Activated CD8-positive, alpha-beta memory T cell treated with anti-CD3 and anti-CD28 coated beads, Interleukin-2, amount 10 ng/mL, durations not matched to agents 7 days and 5 days (primary cell): ENCODE data around the gene HP1BP3. TPM values are rescaled to one million over a fixed set of nuclear protein-coding genes. Genes with fewer than 3 reads are reported as not detected.
"Not testable (repeated sequence)": the region's sequence is repeated elsewhere in the genome, so short reads cannot be mapped to it uniquely, and the experiment has no call there.

Experiments used
- ATAC-seq: fragments of 150-1000 bp; cut with Tn5 transposase; one replicate; pipeline ENCODE4 v1.10.0; 2021; ENCODE audit warnings: moderate library complexity
- CTCF ChIA-PET: fragments of 350-600 bp; sonication (Branson Sonifier 250); formaldehyde crosslinking; loops from one replicate; lab custom pipeline; 2021; ENCODE audit warnings: antibody characterized with exemption; lab: Charles Lee
- DNase-seq: peaks from one replicate; pipeline ENCODE4 v3.0.0-alpha.2; 2020
- H3K27ac Mint-ChIP-seq: one replicate; pipeline ENCODE4 v1.8.0; 2021; ENCODE audit warnings: mild to moderate bottlenecking, mixed read lengths
- H3K27me3 Mint-ChIP-seq: one replicate; pipeline ENCODE4 v1.8.0; 2021; ENCODE audit warnings: mixed read lengths
- H3K36me3 Mint-ChIP-seq: one replicate; pipeline ENCODE4 v1.8.0; 2021; ENCODE audit warnings: mild to moderate bottlenecking, mixed read lengths
- H3K4me1 Mint-ChIP-seq: one replicate; pipeline ENCODE4 v1.8.0; 2021; ENCODE audit warnings: mixed read lengths
- H3K4me3 Mint-ChIP-seq: one replicate; pipeline ENCODE4 v1.8.0; 2021; ENCODE audit warnings: mild to moderate bottlenecking, moderate library complexity, mixed read lengths
- H3K9me3 Mint-ChIP-seq: one replicate; pipeline ENCODE4 v1.8.0; 2022; ENCODE audit warnings: low read depth, mixed read lengths
- total RNA-seq, 2 experiments: library from RNA; stranded (reverse); gene quantifications; one replicate each; pipeline ENCODE4 v1.2.3, GENCODE V29; 2021

HP1BP3 gene
- total RNA-seq, 2 experiments from 2014 or later = 295 to 364 TPM

DNA sequence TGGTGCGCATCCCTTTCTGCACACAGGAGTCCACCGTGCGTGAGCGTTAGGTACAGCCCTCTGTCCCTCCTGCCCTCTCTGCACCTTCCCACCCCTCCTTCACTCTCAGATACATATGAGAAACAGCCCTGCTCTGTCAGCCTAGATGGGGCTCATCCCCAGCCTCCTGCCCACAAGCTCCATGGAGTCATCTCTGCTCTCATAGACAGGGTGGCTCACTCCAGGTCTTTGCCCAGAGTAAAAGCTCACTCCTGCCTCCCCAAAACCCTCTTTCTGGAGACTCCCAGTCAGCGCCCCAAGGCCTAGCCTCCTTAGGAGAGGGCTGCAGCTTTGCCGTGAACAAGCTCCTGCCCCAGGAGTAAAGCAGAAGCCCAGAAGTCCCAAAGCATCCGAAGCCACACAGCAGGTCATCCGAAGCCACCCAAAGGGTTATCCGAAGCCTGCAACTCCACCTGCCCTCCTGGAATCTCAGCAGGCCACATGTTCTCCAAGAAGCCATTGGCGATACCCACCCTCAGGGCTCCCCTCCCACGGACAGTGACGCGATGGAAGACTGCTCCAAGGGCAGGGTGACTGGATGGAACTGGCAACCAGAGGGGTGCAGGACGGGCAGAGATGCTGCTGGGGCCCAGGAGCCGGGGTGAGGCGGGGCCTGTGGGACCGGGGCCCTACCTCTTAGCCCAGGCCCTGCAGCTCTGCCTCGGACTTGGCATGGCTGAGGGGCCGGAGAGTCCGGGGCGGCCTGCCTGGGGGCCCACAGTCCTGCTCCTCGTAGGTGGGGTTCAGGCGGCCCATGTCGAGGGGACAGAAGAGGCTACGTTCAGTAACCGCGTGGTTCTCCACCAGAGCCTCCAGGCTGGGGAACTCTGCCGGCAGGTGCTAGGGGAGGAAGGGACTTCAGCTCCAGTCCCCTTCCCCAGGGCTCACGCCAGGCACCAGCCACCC, 65.7 kb downstream of the HP1BP3 start:
- CTCF ChIA-PET = interaction anchor here (1.0 kb wide), 1 partner anchor 12 kb away, joined by 4 read pairs; no protein-coding TSS in a partner anchor
- H3K4me3 Mint-ChIP-seq = no peak overlapping the region
- no peaks in the 10 kb centered on the region for H3K9me3 Mint-ChIP-seq
- H3K4me1 Mint-ChIP-seq = peaks cover 8% of the 10 kb centered on the region
- H3K36me3 Mint-ChIP-seq = no peaks in the 10 kb centered on the region
- ATAC-seq (no peak), DNase-seq (no peak)
- peaks cover 33% of the 10 kb centered on the region for H3K27me3 Mint-ChIP-seq
- H3K27ac Mint-ChIP-seq = no peak overlapping the region

DNA sequence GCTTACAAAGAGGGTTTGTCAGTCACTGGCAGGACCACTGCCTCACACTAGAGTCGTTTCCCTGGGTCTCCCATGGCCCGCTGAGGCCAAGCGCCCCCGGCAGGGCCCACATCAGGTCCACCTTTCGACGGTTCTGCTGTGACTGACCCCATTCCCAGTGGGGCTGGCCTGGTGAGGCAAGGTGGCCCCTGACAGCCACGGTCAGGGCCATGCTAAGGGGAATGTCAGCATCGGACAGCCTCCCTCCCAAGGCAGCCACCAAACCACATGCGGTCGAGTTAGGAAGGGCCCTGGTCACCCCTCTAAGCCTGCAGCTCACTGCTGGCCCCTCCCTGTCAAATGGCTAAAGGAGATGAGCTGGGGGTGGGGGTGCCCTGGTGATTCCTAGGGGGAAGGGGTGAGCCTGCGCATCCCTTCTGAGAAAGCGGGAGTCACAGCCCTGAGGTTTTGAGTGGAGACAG, 66.4 kb downstream of the HP1BP3 start:
- peaks cover 41% of the 10 kb centered on the region for H3K27me3 Mint-ChIP-seq
- no peak for DNase-seq

DNA sequence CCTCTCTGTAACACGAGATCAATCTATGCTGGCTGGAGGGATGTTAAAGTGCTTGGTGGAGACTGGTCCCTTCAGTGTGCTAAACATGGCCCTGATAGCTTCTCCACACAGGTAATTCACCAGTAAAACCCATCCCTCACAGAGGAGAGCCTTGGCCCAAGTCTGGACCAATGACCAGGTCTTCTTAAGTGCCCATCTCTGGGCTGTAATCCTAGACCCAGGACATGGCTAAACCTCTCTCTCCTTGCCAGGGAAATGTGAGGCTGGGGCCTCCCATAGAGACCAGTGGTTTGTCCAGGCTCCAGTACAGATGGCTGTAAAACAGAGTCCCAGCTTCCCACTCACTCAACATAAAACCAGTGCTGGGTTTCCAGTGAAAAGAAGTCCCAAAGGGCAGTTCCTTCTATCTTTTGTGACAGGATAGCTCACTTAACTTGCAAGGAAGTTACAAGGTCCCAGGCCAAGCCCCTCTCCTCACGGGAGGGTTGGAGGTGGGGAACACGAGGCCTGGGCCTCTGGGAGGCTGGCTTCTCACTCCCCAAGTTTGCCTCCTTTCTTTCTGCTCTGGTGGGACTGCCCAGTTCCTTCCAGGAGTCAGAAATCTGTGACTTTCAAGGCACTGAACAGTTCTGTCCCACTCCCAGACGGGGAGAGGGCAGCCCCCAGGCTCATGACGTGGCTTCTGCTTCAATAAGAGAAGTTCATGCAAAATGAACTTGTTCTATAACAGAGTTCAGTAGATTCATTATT, 67.1 kb downstream of the HP1BP3 start:
- Mint-ChIP-seq H3K36me3 (no peaks in the 10 kb centered on the region), H3K27ac (no peak overlapping the region), H3K4me1 (peaks cover 11% of the 10 kb centered on the region), H3K4me3 (no peak overlapping the region), H3K27me3 (peaks cover 47% of the 10 kb centered on the region), H3K9me3 (no peaks in the 10 kb centered on the region)
- CTCF ChIA-PET = interaction anchor here (1.0 kb wide), 1 partner anchor 23 kb away, joined by 3 read pairs; no protein-coding TSS in a partner anchor
- ATAC-seq = no peak
- DNase-seq = no peak

More for the DNA sequence above, 66.4 kb downstream of the HP1BP3 start:
- no peak for ATAC-seq
- CTCF ChIA-PET = no interaction called here
- Mint-ChIP-seq H3K36me3 (no peaks in the 10 kb centered on the region), H3K9me3 (no peaks in the 10 kb centered on the region), H3K4me1 (peaks cover 11% of the 10 kb centered on the region), H3K4me3 (no peak overlapping the region), H3K27ac (no peak overlapping the region)

DNA sequence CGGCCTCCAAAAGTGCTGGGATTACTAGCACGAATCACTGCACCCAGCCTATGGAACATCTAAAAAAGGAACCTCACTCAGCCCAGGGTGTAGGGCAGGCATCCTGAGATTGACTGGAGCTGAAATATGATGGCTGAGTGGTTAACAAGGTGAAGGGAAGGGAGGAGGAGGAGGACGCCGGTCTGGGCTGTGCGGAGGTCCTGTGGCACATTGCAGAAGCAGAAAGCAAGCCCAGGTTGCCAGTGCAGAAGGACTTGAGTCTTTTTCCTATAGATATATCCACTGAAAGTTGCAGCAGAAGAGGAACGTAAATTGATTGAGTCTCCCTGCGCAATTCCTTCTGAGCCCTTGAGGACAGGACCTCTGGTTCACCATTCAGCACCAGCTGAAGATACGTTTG, 67.8 kb downstream of the HP1BP3 start:
- DNase-seq (no peak), ATAC-seq (no peak)
- Mint-ChIP-seq H3K27ac (no peak overlapping the region), H3K9me3 (no peaks in the 10 kb centered on the region), H3K27me3 (peaks cover 49% of the 10 kb centered on the region), H3K4me1 (peaks cover 11% of the 10 kb centered on the region), H3K4me3 (no peak overlapping the region), H3K36me3 (no peaks in the 10 kb centered on the region)
- CTCF ChIA-PET = interaction anchor here (1.0 kb wide), 1 partner anchor 23 kb away, joined by 3 read pairs; no protein-coding TSS in a partner anchor

DNA sequence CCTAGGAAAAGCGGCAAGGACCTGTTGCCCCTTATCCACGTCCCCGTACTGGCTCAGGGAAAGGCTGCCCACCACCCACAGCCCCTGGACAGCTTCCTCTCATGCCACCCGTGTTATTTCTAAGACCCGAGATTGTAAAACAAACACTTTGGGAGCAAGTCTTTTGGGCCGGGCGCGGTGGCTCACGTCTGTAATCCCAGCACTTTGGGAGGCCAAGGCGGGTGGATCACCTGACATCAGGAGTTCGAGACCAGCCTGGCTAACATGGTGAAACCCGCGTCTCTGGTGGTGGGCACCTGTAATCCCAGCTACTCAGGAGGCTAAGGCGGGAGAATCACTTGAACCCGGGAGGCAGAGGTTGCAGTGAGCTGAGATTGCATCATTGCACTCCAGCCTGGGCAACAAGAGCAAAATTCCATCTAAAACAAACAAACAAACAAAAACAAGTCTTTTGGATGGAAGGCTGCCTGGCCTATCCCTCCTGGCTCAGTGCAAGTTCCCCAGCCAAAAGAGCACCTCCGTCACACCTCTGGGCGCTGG, 68.7 kb downstream of the HP1BP3 start:
- CTCF ChIA-PET = interaction anchor here (1.0 to 1.2 kb wide), 4 partner anchors 22 to 482 kb away, joined by 3 read pairs; no protein-coding TSS in a partner anchor
- not testable (repeated sequence) for ATAC-seq, H3K36me3 Mint-ChIP-seq, H3K27ac Mint-ChIP-seq, H3K9me3 Mint-ChIP-seq, DNase-seq
- H3K4me3 Mint-ChIP-seq = peak overlapping the region; percentile 11
- H3K4me1 Mint-ChIP-seq = peaks cover 11% of the 10 kb centered on the region
- H3K27me3 Mint-ChIP-seq = peaks cover 49% of the 10 kb centered on the region

DNA sequence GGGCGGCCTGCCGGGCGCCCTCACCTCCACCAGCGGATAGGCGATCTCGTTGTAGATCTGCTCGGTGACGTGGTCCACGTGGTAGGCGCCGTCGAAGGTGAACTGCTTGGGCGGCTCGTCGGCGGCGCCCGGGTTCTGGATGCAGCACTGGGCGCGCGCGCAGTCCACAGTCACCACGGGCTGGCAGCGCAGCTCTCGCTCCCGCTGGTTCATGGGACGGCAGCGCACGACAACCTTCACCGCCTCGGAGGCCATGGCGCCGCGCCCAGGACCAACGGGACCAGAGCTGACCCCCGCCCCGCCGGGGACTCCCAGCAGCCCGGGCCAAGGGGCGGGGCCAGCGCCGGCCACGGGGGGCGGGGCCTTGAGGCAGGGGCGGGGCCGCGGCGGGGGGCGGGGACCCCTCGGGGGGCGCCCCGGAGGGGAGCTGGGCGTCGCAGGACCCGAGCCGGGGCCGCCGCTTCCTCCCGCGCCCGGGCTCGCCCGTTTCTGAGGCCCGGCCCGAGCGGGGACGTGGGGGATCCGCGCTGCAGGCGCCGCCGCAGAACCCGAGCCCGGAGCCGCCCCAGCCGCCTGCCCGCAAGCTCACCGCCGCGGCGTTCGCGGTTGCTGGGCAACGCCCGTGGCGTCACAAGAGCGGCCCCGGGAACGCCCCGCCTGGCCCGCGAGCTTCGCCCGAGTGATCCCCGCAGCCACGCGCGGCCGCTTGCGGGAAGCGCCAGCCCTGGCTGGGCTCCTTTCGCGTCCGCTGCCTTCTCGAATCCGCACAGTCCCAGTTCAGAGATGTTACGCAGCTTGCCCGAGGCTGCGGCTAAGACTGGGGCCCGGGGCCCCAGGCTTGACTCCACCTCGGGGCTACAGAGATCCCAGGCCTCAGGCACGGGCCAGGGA, 69.4 kb downstream of the HP1BP3 start, which contains the start of gene KIF17:
Gene KIF17 (minus strand): TSS at position 556 of the 891 bp plus-strand sequence. CDS start 301 bp downstream, at position 255.
- no peaks in the 10 kb centered on the region for H3K36me3 Mint-ChIP-seq
- H3K27me3 Mint-ChIP-seq = peaks cover 49% of the 10 kb centered on the region
- H3K27ac Mint-ChIP-seq = no peak within 1 kb of the TSS
- ATAC-seq = peak; percentile 65
- CTCF ChIA-PET = interaction anchor here (1.2 kb wide), 3 partner anchors 21 to 482 kb away, joined by 3 read pairs; no protein-coding TSS in a partner anchor
- peak; percentile 59 for DNase-seq
- no peaks in the 10 kb centered on the region for H3K9me3 Mint-ChIP-seq
- peaks cover 11% of the 10 kb centered on the region for H3K4me1 Mint-ChIP-seq
- peak within 1 kb of the TSS; percentile 36 for H3K4me3 Mint-ChIP-seq

DNA sequence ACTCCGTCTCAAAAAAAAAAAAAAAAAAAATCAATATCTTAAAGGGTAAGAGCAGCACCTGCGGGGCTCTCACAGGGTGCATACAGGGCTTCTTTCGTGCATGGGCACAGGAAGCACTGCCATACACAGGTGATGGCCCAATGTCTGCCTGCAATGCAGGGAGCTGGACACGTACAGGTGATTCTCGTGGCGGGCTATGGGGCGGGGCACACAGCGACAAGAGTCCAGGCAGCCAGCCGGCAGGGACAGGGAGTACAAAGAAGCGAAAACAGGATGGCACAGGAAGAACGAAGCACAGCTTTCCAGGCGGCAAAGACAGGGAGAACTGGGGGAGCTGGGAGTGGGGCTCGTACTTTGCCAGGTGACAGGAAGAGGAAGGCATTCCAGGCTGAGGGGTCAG, 70.9 kb downstream of the HP1BP3 start:
- ATAC-seq (no peak), DNase-seq (no peak)
- peaks cover 11% of the 10 kb centered on the region for H3K4me1 Mint-ChIP-seq
- H3K27ac Mint-ChIP-seq = no peak overlapping the region
- H3K9me3 Mint-ChIP-seq = no peaks in the 10 kb centered on the region
- H3K36me3 Mint-ChIP-seq = no peaks in the 10 kb centered on the region
- no peak overlapping the region for H3K4me3 Mint-ChIP-seq
- CTCF ChIA-PET = interaction anchor here (0.7 to 1.7 kb wide), 3 partner anchors 14 to 19 kb away, joined by 4 to 6 read pairs (median 5); no protein-coding TSS in a partner anchor
- H3K27me3 Mint-ChIP-seq = peaks cover 49% of the 10 kb centered on the region

DNA sequence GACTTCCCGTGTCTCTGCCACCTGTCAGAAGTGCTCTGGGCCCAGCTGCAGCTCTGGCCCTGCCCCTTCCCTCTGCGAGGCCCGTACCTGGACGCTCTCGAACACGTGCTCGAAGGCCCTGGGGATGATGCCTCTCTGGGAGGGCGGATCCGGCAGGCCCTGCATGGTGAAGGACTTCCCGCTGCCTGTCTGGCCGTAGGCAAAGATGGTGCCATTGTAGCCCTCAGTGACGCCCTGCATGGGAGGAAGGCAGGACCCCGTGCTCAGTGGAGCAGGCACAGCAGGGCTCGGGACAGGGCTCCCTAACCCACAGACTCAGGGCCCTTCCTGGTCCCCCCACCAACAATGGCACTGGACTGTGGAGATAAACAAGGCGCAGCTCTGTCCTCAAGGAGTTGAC, 71.7 kb downstream of the HP1BP3 start:
- CTCF ChIA-PET = interaction anchor here (0.7 to 1.7 kb wide), 5 partner anchors 13 to 480 kb away, joined by 4 to 8 read pairs (median 5); no protein-coding TSS in a partner anchor
- peaks cover 46% of the 10 kb centered on the region for H3K27me3 Mint-ChIP-seq

DNA sequence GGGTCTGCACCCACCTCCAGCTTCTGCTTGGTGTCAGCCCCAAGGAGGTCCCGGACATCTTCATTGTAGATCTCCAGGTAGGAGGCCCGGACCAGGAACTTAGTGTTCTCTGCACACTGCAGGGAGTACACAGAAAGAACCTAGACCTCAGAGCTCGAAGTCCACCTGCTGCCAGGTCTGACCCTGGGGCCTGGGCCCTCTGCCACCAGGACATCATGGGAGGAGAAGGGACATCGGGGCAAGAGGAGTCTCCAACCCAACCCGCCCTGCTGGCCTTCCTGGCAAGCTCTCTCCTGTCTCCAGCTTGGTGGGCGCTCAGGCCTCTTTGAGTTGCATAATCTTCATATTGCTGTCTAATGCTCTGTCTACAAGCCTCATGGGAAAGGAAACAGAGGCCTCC, 73.7 kb downstream of the HP1BP3 start:
- H3K9me3 Mint-ChIP-seq = no peaks in the 10 kb centered on the region
- DNase-seq (no peak), ATAC-seq (no peak)
- H3K4me1 Mint-ChIP-seq = peaks cover 9% of the 10 kb centered on the region
- peaks cover 29% of the 10 kb centered on the region for H3K27me3 Mint-ChIP-seq
- CTCF ChIA-PET = interaction anchor here (0.9 kb wide), 1 partner anchor 17 kb away, joined by 3 read pairs; no protein-coding TSS in a partner anchor
- no peaks in the 10 kb centered on the region for H3K36me3 Mint-ChIP-seq
- H3K4me3 Mint-ChIP-seq = no peak overlapping the region
- H3K27ac Mint-ChIP-seq = no peak overlapping the region

More for the DNA sequence above, 71.7 kb downstream of the HP1BP3 start:
- Mint-ChIP-seq H3K4me1 (peaks cover 11% of the 10 kb centered on the region), H3K27ac (no peak overlapping the region), H3K9me3 (no peaks in the 10 kb centered on the region), H3K4me3 (no peak overlapping the region), H3K36me3 (no peaks in the 10 kb centered on the region)
- DNase-seq (no peak), ATAC-seq (no peak)

DNA sequence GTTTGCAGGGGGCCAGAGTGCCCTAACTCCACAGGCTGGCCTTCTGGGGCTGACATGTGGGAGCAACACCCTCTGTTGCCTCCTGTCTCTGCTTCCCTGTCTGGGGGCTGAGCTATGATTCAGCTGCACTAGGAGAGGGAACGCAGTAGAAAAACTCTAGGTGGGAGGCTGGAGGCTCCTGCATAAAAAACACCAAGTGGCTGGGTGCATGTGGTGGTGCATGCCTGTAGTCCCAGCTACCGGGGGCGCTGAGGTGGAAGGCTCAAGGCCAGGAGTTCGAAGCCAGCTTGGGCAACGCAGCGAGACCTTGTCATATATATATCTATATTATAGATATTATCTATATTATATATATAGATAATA, 74.9 kb downstream of the HP1BP3 start:
- DNase-seq (no peak), ATAC-seq (no peak)
- CTCF ChIA-PET = no interaction called here
- peaks cover 9% of the 10 kb centered on the region for H3K4me1 Mint-ChIP-seq
- no peaks in the 10 kb centered on the region for H3K9me3 Mint-ChIP-seq
- no peak overlapping the region for H3K27ac Mint-ChIP-seq
- peaks cover 22% of the 10 kb centered on the region for H3K27me3 Mint-ChIP-seq
- no peak overlapping the region for H3K4me3 Mint-ChIP-seq
- H3K36me3 Mint-ChIP-seq = no peaks in the 10 kb centered on the region

DNA sequence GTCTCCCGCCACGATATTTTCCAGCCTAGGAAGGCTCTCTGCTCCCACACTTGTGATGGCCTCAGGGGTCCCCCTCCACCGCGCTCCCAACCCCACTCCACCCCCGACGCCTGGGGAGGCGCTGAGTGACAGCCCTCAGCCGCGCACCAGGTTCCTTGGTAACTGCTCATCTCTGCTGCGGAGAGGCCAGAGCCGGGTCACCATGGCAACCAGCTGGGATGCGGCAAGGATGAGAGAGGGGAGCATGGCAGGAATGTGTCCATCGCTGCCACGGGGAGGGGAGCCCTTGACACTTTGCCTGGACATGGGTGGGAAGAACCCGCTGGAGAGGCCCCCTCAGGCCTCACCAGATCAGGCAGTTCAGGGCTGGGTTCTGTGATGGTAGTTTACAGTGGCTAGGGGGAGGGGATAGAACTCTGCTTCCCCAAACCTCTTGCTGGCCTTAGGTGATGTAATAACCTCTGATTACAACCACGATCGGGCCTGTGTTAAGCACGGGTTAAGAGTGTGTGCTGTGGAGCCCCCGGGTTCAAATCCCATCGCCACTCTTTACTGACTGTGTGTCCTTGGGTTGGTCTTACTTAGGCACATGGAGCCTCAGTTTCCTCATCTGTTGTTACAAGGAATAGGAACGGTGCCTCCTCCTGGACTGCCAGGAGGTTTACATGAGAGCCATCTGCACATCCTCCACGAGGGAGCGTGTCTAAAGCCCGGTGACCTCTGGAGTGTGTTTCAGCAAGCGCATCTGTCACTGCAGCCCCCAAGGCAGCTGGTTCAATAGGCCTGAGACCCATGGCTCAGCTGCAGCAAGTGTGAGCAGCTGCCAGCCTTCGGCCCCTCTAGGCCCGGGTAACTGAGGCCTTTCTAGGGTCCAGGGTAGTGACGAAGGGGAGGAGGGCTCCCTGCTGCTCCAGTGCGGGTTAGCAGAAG, 75.6 kb downstream of the HP1BP3 start:
- DNase-seq = no peak

More for the DNA sequence above, 75.6 kb downstream of the HP1BP3 start:
- no peak for ATAC-seq
- Mint-ChIP-seq H3K27ac (no peak overlapping the region), H3K36me3 (no peaks in the 10 kb centered on the region), H3K27me3 (peaks cover 17% of the 10 kb centered on the region), H3K4me1 (peaks cover 4% of the 10 kb centered on the region), H3K9me3 (no peaks in the 10 kb centered on the region), H3K4me3 (no peak overlapping the region)
- CTCF ChIA-PET = no interaction called here
